Measurements from ENCODE around the gene FYB1.
"Not testable (repeated sequence)": the region's sequence is repeated elsewhere in the genome, so short reads cannot be mapped to it uniquely, and the experiment has no call there.

FYB1 gene

DNA sequence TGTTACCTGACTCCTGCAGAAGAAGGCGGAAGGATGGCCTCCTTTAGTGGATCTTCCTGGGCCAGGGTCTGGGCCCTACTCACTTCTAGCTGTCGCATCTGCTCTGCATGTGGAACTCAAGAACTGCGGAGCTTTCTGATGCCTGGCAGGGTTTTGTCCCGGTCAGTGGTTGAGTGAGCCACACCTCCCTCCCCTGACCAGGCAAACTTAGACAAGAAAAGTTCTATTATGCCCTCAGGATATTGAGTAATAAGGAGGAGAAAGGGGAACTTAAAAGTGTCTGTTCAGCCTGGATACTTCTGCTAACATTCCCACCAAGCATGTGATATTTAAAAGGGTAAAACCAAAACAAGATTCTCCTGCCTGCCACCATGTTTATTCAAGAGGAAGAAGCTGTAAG, at the start of gene FYB1:
TSS of gene FYB1 (minus strand) at position 127 of the 400 bp plus-strand sequence. CDS start 16,603 bp downstream, outside the sequence.
- DNase-seq: no peak

GRCh38 chr5:39267186-39267585, 47.8 kb upstream of the FYB1 start:
- no peak for DNase-seq

DNA sequence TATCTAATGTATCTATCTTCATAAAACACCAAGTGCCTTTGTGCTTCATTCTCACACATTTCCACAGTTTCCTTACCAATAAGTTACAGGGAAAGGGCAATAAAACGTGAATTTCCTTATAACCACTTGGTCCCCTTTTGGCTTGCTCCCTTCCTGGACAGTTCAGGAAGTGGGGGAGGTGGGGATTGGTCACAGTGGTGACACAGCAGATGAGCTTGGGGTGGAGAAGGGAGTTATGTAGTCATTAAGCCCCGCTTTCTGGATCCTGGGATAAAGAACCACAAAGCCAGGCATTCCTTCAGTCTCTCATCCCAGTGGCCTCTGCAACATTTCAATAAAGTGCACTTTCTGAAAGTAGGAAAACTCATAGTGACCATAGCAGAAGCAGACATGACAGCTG, 47.1 kb upstream of the FYB1 start:
- no peak for DNase-seq

GRCh38 chr5:39264528-39264927, 45.2 kb upstream of the FYB1 start:
- no peak for DNase-seq

DNA sequence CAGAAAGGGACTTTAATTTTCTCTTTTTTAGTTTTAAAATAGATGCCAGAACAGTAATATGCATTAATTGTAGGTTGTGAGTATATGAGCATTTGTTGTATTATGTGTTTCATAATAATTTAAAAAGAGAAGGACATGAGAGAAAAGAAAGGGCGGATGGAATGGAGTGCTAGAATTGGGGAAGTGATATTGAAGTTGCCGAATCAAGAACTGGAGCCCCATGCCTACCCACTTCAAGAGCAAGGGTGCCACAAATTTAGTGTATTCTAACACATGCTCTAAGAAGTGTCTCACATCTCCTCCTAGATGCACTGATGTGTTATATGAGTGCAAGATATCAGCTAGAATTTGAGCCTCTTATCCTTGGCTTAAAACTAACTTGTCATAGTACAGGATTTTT, 43.6 kb upstream of the FYB1 start:
- no peak for DNase-seq

- DNase-seq: no peak
Observed at GRCh38 chr5:39260095-39260494, 40.7 kb upstream of the FYB1 start.

GRCh38 chr5:39257554-39257953, 38.2 kb upstream of the FYB1 start:
- DNase-seq: no peak

DNA sequence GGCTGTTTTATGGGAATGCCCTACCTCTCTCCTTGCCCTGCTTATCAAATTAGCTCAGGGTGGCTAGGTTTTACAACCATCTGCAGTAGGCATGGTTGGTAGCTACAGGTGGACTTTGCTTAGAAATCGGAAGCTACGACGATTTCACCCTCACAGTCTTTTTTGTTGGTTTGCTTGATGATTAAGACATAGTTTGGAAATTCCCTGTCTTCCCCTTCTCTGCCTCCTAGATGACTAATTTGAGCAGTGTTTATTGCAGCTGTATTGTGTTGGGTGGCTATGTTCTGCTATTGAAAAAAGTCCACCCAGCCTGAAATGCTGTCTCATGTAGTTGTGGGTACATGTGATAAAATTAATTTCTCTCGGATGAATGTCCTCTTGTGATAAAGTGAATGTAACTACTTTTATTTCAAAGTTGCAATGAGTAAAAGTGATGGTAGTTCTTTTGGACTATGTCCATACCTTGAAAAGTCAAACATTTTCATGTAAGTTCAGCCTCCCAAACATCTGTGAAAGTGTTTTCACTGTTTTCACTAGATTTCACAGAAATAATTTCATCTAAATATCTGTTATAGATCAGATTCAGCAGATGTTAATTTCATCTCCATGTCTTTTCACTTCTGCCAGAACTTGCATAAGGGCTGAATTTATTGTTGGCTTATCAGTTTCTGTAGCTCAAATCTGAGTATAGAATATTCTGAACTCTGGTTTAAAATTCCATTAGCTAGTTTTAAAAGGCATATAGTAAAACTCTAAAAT, 37.3 kb upstream of the FYB1 start:
- no peak for DNase-seq

DNA sequence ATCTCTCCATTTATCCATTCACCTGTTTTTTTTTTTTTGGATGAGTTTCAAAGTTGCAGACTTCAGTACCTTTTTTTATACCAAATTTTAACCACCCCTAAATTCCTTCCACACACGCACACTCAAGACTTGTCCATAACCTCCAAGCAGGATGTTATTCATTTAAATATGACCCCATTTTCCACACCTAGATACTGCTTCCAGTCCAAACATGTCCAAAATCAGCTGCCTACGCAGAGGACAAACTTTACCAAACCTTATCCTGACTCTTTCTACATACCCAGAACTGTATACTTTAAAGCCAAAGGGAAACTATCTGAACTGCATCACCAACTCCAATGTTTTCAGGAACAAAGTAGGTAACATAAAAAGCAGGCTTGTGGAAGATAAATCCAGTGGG, 36.0 kb upstream of the FYB1 start:
- DNase-seq: no peak

- DNase-seq: no peak
Observed at GRCh38 chr5:39254671-39255070, 35.3 kb upstream of the FYB1 start.

DNA sequence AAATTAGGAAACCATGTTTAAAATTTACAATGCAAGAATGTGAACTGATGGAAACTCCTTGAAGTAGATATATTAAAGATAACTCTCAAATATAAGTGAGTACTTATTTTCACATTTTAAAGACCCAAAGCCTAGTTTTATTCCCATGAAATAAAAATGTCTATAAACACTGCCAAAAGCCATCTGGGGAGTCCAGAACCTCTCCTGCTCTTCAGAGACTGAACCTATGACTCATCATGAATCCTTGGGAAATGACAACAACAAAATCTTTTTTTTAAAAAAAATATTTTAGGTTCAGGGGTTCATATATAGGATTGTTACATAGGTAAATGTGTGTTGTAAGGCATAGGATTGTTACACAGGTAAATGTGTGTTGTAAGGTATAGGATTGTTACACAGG, 33.8 kb upstream of the FYB1 start:
- no peak for DNase-seq

DNA sequence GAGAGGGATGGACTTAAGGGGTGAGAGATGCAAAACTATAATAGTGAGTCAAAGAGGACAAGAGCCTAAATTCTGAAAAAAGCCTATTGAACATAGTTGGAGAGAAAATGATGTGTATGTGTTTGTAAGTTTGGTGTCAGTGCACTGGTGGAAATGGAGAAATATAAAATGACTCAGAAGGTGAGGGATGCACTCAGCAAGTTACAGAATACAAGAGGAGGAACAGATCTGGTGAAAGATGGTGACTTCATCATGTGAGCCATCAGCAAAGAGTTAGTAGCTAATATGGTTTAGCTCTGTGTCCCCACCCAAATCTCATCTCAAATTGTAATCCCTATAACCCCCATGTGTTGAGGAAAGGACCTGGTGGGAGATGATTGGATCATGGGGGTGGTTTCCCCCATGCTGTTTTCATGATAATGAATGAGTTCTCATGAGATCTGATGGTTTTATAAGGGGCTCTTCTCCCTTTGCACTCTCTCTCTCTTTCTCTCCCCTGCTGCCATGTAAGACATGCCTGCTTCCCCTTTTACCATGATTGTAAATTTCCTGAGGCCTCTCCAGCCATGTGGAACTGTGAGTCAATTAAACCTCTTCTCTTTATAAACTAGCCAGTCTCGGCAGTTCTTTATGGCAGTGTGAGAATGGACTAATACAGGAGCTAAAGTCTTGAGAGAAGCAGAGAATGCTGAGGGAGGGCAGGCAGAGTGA, 30.4 kb upstream of the FYB1 start:
- no peak for DNase-seq

DNA sequence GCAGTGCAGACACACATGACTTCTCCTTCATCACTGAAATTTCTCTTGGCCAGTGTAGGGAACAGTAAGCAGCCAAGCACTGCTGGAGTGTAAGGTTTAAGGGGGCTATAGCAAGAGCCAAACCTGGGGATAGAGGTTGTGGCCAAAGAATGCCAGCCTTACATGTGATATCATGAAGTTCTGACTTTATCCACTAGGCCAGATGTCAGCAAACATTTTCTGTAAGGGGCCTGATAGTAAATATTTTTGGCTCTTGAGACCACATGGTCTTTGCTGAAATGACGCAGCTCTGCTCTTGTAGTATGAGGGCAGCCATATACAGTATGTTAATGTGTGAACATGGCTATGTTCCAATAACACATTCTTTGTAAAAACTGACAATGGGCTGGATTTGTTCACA, 29.7 kb upstream of the FYB1 start:
- DNase-seq: no peak

- no peak for DNase-seq
Observed at GRCh38 chr5:39240750-39241149, 21.4 kb upstream of the FYB1 start.

DNA sequence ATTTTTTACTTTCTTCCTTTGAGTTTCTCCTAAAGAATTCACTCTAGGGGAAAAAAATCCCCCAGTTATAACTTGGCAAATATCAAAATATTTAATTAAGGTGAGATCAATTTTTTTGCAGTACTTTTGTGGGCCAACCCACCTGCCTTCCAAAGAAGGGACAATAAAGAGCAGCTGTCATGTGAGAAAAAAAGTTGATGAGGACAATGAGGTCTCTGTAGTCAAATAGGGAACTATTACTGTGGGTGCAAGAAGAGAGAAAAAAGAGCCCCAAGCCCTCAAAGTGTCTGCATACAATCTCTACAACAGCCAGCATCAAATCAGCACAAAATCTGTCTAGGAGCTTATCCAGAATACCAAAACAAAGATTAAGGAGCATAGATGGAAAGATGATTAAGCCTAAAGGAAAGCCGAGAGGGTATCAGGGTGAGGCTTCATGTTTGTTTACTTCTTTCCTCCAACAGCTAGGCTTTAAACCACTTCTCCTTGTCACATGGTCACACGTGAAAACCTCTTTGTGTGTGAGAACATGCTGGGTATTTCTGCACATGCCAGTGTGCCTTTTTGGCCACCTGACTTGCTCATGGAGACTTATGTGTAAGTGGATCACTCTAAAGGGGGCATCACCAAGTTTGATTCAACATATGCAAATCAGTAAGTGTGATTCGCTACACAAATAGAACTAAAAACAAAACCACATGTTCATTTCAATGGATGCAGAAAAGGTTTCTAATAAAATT, 19.2 kb upstream of the FYB1 start:
- no peak for DNase-seq

DNA sequence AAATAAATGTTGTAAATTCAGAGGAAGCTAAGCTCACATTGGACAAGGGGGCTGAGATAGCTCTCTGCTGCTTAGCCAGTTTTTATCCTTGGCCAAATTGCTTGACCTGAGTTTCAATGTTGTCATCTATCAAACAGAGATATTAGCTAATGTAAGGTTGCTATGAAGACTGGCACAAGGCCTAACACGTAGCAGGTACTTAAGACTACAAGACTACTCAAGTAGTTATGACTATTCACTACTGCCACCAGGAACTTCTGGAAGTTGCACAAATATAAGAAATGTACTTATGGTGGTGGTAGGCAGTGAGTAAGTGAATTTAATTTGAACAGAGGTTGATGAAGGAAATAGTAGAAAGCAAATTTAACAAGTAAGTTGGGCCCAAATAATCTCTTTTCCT, 17.4 kb upstream of the FYB1 start:
- no peak for DNase-seq

- no peak for DNase-seq
Observed at GRCh38 chr5:39235648-39236047, 16.3 kb upstream of the FYB1 start.

GRCh38 chr5:39234494-39234893, 15.1 kb upstream of the FYB1 start:
- DNase-seq: not testable (repeated sequence)

- DNase-seq: no peak
Observed at GRCh38 chr5:39233783-39234182, 14.4 kb upstream of the FYB1 start.

GRCh38 chr5:39231705-39232525, 12.6 kb upstream of the FYB1 start:
- DNase-seq: no peak

- DNase-seq: no peak
Observed at GRCh38 chr5:39228596-39228995, 9.2 kb upstream of the FYB1 start.

- no peak for DNase-seq
Observed at GRCh38 chr5:39226558-39226957, 7.2 kb upstream of the FYB1 start.

DNA sequence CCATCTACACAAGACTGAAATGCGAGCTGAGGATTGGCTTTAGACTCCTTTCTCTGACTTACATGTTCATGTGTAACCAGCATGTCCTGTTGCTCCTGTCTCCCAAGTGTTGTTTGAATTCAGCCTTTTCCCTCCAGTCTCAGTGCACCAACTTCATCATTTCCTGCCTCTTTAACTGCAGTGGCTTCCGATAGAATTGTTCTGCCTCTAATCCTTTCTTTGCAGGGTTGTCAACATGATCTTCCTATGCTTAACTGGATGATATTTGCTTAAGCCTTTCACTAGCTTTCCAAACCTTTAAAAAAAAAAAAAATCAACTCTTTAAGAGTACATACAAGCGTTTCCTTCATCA, 6.7 kb upstream of the FYB1 start:
- no peak for DNase-seq

Measured in NCI-H1092 treated with DMSO at 0.1 percent for 48 hours (cell line).